GM18508 (cell line): ENCODE data around the gene CSF2RB.

Source experiments
- ATAC-seq: cut with Tn5 transposase; IDR thresholded peaks from one replicate; pipeline ENCODE4 v1.9.1; 2021; ENCODE audit warnings: moderate number of reproducible peaks; ENCODE audit not compliant: insufficient read depth, unreplicated experiment

Gene CSF2RB

DNA sequence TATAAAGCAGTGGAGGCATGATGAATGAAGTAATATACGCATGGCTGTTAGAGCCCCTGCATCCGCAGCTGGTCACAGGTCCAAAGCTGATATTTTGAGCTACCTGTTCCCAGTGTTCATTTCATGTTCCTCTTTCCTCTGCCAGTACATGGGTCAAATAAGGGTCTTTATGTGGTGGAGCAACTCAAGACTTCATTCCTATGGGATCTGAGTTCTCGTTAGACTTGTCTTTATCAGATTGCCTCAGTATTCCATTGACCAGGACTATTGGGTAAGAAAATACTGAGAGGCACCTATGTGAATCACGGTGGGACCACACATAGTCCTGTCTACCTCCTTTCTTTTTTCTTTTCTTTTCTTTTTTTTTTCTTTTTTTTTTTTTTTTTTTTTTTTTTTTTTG, 27.4 kb upstream of the CSF2RB start:
- no peak for ATAC-seq

DNA sequence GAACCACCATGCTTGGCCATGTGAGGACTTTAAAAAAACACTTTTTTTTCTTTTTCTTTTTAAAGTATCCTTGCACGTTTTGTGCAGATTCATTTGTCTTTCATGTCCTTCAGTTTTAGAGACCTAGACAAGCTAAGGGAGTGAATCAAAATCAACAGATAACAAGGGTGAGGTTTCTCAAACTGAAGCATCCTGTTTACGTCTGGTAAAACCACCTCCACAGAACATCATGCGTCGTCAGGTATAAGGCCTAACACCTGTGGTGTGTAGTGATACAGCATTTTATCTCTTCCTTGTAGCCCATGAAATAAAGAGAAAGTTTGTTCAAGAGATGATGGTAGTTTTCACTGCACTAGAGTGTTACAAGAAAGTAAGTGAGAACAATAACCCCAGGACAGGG, 26.3 kb upstream of the CSF2RB start:
- ATAC-seq = no peak

DNA sequence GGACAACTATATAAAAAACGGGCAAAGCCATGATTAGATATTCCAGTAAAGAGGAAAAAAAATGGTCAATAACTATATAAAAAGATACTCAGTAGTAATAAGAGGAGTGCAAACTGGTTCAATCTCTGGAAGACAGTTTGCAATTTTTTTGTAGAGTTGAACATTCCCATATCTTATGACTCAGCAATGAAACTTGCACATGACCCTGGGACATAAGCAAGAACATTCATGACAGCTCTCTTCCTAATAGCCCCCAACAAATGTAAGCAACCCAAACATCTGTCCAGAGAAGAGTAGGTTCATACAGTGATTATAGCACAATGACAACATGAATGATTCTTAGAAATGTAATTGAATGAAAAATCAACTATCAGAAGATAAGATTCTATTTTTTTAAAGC, 21.8 kb upstream of the CSF2RB start:
- ATAC-seq = no peak

DNA sequence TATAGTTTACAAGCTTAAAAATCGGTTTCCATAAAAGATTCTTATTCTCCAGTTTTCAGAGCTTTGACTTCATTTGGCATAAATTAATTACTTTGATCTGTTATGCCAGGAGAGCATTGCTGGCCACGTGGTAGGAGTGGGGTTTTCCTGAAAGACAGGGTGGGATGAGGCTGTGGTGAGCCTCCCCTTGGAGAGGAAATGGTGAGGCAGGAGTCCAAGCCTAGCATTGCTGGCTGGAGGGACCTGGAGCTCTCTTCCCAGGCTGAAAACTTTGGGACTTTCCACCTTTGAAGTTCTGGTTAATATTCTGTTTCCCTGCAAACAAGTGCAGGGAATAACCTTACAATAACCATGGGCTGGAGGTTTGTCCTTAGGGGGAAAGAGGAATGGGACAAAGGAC, 21.1 kb upstream of the CSF2RB start:
- ATAC-seq = no peak

DNA sequence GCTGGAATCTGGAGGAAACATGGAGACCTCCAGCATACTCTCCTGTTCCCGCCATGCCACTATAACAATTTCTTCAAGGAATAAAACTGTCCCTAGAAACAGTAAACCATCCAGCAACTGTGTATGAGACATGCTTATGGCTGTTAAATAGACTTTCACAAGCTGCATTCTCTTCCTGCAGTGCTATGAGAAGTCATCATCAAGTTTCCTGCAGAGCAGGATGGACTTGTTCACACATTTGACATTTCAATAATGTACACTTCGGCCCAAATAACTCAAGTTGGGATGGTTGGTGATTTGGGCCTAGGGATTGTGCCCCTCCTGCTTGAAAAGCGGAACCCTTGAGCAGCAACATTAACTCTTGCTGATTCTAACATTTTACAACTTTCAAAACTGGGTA, 20.2 kb upstream of the CSF2RB start:
- no peak for ATAC-seq

DNA sequence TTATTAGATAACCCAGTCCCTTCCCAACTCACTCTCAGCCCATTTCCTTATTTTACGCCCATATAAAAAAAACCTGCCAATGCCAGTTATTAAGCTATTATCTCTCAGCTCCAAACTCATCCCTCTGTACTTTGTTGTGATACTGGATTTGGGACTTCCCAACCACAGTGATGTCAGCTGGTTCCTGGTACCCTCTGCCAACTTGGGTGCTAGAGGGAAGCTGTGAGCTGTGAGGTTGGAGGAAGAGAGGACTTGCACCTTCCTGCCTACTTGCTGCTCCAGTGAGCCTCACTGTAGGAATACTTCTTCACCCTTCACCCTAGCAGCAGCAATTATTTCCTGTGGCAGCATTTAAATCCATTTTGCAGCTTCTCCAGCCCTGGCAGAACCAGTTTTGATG, 19.2 kb upstream of the CSF2RB start:
- no peak for ATAC-seq

DNA sequence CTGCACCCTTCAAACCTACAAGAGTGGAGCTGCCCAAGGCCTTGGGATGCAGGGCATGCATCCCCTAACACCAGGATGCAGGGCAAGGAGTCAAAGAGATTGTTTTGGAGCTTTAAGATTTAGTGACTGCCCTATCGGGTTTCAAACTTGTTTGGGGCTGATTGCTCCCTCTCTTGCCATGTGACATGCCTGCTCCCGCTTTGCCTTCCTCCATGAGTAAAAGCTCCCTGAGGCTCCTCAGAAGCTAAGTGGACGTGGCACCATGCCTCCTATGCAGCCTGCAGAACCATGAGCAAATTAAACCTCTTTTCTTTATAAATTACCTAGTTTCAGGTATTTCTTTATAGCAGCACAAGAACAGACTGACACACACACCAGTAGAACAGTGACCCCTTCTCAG, 15.8 kb upstream of the CSF2RB start:
- no peak for ATAC-seq

DNA sequence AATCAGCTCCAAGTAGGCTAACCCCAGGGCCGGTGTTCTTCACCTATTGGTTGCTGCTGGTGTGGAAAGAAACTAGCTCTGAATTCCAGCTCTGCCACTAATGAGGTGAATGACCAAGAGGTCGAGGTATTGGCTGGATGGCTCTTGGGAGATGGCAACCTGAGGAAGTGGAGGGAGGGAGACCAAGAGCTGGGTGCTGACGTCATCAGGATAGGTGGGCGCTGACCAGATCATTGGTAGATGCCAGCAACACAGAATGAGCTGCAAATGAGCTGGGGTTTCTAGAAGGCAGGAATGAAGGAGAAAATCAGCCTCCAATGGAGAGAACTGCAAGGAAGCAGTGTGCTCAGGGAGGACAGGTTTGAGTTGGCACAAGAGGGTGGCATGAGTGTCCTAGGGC, 14.7 kb upstream of the CSF2RB start:
- ATAC-seq = no peak

DNA sequence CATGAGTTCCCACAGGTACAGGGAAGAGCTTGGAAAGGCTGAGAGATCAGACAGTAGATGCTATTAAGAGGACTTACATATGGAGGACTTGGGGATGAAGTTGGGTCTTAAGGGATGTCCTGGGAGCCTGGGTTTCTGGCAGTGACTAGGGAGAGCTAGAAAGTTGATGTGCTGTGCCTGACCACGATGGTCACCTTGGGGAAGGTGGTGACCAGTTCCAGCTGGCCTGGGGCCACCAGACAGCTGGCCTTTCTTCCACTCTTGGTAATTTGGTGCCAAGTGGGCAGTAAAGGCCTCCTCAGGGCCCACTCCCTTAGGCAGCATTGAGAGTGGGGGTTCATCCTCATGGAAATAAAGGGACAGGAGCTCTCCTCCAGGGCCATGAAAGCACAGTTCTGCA, 13.9 kb upstream of the CSF2RB start:
- no peak for ATAC-seq

DNA sequence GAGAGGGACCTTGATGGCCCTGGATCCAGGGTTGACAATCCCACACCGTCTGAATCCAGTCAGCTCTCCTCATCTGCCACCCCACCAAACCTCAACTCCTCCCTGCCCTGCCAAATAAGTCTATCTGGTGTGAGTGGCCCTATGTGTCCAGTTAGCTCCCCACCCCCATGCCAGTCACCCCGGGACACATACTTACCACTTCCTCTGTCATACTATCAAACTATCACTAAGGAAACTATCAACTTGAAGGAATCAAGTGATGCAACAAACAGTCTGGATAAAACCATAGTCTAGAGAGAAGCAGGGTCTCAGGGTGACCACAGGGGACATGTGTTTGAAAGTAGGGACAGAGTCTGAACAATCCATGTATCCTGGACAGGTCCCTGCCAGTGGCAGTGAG, 13.2 kb upstream of the CSF2RB start:
- ATAC-seq = no peak

DNA sequence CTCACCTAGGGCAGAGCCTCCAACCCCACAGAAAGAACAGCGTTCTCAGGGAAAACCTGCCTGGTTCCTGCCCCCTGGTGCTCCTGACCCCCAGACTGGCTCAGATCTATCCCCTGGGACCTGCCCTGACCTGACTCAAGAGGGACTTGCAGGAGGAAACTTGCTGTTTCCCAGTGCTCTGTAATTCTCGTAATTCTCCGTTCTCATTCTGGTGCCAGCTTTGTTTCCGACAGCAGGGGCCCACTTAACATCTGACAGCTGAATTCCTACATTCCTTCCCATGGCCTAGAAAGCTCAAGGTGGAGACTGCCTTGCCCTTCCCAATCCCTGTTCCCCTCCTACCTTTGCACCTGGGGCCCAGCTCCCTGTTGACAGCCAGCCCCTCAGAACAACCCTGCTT, 12.5 kb upstream of the CSF2RB start:
- ATAC-seq = no peak

DNA sequence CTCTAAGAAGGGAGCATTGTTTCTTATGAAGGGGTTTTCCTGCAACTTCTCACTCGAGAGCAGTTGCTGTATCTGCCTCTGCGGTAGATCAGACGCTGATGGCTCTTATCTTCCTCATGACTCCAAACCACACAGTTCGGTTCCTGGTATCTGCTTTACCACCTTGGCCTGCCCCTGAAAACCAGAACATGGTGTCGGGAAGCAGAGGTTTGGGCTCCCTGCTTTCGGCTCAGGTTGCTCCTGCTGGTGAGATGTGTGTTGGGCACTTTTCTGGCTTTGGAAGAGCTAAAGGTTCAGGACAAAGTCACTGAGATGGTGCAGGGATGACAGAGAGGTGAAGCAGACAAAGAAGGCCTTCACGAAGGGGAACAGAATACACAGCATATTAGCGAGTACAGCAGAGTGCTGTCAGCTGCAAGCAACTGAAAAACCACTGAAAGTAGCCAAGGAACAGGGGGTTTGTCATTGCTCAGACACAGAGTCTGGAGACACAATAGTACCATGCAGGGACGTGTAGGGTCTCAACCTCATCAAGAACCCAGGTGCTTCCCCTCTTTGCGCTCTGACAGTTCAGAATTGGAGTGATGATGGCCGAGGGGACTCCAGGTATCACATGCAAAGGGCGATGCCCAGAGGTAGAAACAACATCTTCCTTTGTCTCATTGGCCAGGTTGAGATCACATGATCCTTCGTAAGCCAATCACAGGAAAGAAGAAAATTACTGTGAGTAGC, 11.9 kb upstream of the CSF2RB start:
- ATAC-seq = no peak

DNA sequence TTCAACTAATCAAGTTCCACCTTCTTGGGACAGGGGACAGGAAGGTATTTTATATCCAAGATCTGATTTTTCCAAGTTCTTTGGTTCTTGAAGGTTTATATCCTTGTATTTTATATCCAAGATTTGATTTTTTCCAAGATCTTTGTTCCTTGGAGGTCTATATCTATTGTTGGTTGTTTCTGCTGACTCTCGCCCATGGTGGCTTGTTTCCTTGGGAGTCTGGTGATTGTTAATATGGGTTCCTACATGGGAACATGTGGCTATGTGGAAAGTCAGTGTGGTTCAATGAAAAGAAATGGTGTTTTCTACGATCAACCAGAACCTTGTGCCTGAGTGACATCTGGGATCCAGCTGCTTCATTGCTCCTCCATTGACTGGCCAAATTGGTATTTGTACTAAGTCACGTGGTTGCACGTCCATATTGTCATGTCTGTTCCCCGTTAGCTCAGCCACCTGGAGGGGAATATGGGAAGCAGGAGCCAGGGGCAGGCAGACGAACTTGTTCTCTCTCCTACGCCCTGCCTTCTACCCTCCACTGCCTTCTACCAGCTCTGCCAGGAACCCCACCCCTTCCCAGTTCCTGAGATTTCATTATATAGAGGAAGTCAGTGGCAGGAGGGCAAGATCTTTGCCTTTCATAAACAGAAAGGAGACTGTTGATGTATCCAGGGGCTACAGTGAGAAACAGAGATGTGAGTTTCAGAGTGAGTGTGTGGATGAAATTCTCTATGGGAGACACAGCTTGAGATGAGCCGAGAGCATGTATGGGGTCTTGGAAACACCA, 11.1 kb upstream of the CSF2RB start:
- ATAC-seq = no peak

DNA sequence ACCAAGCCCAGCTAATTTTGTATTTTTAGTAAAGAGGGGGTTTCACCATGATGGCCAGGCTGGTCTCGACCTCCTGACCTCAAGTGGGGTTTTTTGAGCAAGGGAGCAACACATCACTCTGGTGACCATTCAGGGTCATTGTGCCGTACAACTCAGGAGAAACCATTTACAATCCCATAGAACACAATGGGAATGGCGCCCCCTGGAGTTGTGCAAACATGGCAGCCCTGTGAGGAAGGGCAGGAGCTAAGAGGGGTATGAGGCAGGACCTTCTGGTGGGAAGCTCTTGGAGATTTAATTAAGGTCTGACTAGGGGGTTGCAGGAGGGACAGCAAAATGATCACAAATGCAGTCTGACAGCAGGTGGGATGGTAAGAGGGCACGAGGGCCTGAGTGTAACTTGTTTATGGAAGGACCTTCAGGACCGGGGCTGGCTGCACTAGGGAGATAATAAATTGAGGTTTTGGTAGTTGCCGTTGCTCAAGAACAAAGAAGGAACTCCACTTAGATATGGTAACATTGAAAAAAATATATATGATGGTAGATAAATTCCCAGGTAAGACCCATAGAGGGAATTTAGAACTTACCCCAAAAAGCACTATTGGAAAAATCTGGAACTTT, 9.1 kb upstream of the CSF2RB start:
- ATAC-seq = no peak

DNA sequence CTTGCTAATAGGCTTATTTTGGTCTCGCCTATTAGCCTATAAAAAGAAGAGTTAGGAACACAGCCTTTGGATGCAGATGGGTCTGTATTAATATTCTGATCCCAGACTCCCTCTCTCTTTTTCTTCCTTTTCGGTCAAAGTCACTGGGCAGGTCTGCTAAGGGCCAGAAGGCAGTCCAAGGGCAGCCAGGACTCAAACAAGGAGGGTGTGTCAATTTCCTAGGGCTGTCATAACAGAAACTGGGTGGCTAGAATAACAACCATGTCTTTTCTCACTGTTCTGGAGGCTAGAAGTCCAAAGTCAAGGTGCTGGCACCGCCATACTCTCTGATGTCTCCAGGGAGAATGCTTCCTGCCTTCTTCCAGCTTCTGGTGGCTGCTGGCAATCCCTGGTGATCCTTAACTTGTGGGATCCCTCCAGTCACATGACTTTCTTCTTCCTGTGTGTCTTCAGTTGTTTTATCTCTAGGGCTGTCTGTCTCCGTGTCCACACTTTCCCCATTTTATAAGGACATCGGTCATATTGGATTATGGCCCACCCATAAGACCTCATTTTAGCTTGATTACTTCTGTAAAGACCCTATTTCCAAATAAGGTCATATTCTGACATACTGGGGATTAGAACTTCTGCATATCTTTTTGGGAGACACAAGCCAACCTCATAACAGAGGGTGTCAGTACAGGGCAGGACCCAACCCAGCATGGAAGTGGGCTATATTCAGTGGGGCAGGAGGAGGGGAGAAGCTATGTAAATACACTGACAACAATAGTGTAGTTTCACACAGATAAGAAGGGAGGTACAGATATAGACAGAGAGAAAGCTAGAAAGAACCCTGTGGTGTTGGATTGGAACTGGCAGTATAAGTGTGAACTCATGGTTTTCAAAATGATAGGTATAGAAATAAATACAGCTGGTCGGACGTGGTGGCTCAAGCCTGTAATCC, 5.9 kb upstream of the CSF2RB start:
- ATAC-seq = no peak

DNA sequence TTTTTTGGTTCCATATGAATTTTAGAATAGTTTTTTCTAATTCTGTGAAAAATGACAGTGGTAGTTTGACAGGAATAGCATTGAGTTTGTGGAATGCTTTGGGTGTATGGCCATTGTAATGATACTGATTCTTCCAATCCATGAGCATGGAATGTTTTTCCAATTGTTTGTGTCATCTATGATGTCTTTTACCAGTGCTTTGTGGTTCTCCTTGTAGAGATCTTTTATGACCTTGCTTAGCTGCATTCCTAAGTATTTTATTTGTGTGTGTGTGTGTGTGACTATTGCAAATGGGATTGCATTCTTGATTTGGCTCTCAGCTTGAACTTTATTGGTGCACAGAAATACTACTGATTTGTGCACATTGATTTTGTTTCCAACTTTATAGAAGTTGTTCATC, 3.0 kb upstream of the CSF2RB start:
- ATAC-seq = no peak

DNA sequence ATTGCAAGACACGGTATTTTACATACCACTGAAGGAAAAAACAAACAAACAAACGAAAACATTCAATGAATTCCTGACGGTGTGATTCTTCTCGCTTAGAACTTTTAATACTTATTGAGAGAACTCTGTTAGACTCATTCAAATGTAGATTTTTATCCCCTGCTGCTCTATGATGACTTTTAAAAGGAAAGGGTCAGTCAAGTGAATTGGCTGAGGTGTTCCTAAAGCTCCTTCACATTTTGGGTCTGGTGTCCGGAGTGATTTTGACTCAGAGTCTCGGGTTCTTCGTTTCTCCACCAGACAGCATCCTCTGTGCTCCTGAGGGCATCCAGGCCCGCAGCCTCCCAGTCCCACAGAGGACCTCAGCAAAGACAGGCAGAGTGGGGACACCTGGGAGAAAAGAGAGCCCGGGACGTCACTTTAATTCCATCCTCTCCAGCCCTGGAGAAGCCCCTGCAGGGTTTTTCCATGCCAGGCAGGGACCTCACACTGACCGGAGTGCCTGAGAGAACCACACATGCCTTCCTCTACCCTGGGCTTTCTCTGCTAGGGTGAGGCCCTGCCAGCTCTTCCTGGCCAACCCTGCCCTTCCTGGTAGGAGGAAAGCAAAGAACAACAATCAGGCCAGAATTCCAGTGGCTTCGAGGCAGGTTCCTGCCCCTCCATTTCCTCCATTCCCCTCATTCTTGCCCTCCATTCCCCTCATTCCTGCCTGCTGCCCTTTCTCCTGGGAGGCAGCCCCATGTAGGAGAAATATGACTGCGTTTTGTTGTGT, 1.4 kb upstream of the CSF2RB start:
- no peak for ATAC-seq

DNA sequence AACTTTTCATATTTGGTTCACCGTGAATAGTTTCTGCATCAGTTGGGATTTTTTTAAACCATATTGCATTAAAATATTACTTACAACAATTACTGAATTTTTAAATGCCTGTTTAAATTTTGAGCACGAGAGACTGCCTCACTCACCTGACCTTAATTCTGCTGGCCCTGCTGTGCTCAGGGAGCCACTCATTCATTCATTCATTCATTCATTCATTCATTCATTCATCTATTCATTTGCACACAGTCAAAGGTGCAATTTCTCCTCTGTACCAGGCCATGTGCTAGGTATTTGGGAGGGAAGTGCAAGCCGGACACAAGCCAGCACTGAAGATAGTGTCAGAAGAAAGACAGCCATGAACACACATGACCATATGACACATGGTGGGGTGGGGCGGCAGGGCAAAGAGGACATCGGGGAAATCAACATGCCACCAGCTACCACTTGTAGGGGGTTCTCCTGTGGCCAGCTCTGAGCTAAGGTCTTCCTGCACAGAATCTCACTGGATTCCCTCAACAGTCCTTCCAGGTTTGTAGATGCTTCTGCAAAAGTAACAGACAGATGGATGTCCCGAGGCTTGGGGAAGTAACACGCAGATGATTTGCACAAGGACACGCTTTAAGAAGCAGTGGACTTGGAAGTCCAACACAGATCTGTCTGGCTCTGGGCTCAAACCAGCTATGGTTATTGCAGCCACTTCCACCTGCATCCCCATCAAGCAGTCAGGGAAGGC, 568 bp upstream of the CSF2RB start:
- ATAC-seq = no peak

DNA sequence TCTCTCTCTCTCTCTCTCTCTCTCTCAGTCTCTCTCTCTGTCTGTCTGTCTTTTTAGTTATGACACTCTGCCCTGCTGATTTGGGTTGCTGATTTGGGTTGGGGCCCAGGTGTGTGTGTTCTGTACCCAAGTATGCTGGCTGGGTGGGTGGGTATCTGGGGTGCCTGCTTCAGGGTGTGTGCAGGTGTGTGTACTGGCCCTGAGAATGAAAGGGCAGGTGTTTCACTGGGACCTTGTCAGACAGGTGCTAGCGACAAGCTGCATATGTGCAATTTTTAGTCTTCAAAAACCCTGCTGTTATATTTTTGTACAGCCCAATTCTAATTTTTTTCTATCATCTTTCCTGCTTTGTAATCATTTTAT, 943 bp downstream of the CSF2RB start:
- no peak for ATAC-seq
